ENCODE results near the gene DGKD.
"Not testable (repeated sequence)": the region's sequence is repeated elsewhere in the genome, so short reads cannot be mapped to it uniquely, and the experiment has no call there.

Gene DGKD

GRCh38 chr2:233379441-233379840, 25.1 kb downstream of the DGKD start:
- in situ Hi-C loops (cut with MboI; ENCODE audit: low pct_unique_long_range_greater_than_20kb, low sequenced_read_pairs), result no loop called here
- DNase-seq, result no peak

GRCh38 chr2:233380132-233380895, 26.0 kb downstream of the DGKD start:
- DNase-seq, result no peak
- in situ Hi-C loops (cut with MboI; ENCODE audit: low pct_unique_long_range_greater_than_20kb, low sequenced_read_pairs), result no loop called here

- in situ Hi-C loops (cut with MboI; ENCODE audit: low pct_unique_long_range_greater_than_20kb, low sequenced_read_pairs), result no loop called here
- no peak for DNase-seq
Observed at GRCh38 chr2:233380995-233381637, 26.8 kb downstream of the DGKD start.

- in situ Hi-C loops (cut with MboI; ENCODE audit: low pct_unique_long_range_greater_than_20kb, low sequenced_read_pairs), result no loop called here
- no peak for DNase-seq
Observed at GRCh38 chr2:233381638-233381995, 27.3 kb downstream of the DGKD start.

- in situ Hi-C loops (cut with MboI; ENCODE audit: low pct_unique_long_range_greater_than_20kb, low sequenced_read_pairs), result no loop called here
- no peak for DNase-seq
Observed at GRCh38 chr2:233384015-233384414, 29.7 kb downstream of the DGKD start.

- in situ Hi-C loops (cut with MboI; ENCODE audit: low pct_unique_long_range_greater_than_20kb, low sequenced_read_pairs), result no loop called here
- no peak for DNase-seq
Observed at GRCh38 chr2:233384811-233385488, 30.7 kb downstream of the DGKD start.

GRCh38 chr2:233385489-233386044, 31.3 kb downstream of the DGKD start:
- in situ Hi-C loops (cut with MboI; ENCODE audit: low pct_unique_long_range_greater_than_20kb, low sequenced_read_pairs), result no loop called here
- no peak for DNase-seq

- no peak for DNase-seq
- in situ Hi-C loops (cut with MboI; ENCODE audit: low pct_unique_long_range_greater_than_20kb, low sequenced_read_pairs), result no loop called here
Observed at GRCh38 chr2:233386382-233387041, 32.2 kb downstream of the DGKD start.

- DNase-seq, result no peak
- in situ Hi-C loops (cut with MboI; ENCODE audit: low pct_unique_long_range_greater_than_20kb, low sequenced_read_pairs), result no loop called here
Observed at GRCh38 chr2:233387225-233387624, 32.9 kb downstream of the DGKD start.

GRCh38 chr2:233387667-233388528, 33.6 kb downstream of the DGKD start:
- in situ Hi-C loops (cut with MboI; ENCODE audit: low pct_unique_long_range_greater_than_20kb, low sequenced_read_pairs), result no loop called here
- no peak for DNase-seq

- no peak for DNase-seq
- in situ Hi-C loops (cut with MboI; ENCODE audit: low pct_unique_long_range_greater_than_20kb, low sequenced_read_pairs), result no loop called here
Observed at GRCh38 chr2:233389601-233390125, 35.4 kb downstream of the DGKD start.

GRCh38 chr2:233395687-233396086, 41.4 kb downstream of the DGKD start:
- no peak for DNase-seq
- in situ Hi-C loops (cut with MboI; ENCODE audit: low pct_unique_long_range_greater_than_20kb, low sequenced_read_pairs), result no loop called here

GRCh38 chr2:233396726-233397665, 42.7 kb downstream of the DGKD start:
- DNase-seq; in situ Hi-C loops (cut with MboI; ENCODE audit: low pct_unique_long_range_greater_than_20kb, low sequenced_read_pairs): not testable (repeated sequence)

- peak; percentile 29 for DNase-seq
- in situ Hi-C loops (cut with MboI; ENCODE audit: low pct_unique_long_range_greater_than_20kb, low sequenced_read_pairs), result no loop called here
Observed at GRCh38 chr2:233399306-233400225, 45.3 kb downstream of the DGKD start.

- in situ Hi-C loops (cut with MboI; ENCODE audit: low pct_unique_long_range_greater_than_20kb, low sequenced_read_pairs), result no loop called here
- DNase-seq, result no peak
Observed at GRCh38 chr2:233400341-233400740, 46.0 kb downstream of the DGKD start.

GRCh38 chr2:233400961-233401360, 46.7 kb downstream of the DGKD start:
- in situ Hi-C loops (cut with MboI; ENCODE audit: low pct_unique_long_range_greater_than_20kb, low sequenced_read_pairs), result no loop called here
- no peak for DNase-seq

Data from KBM-7 (cell line).